DOHH2 (cell line): ENCODE data around the gene B4GALT1.

ENCODE experiments used
- CTCF ChIP-seq: fragments of 200-600 bp; sonication (generic); IDR thresholded peaks from one replicate; pipeline ENCODE4 v1.5.1; 2014; ENCODE audit warnings: antibody characterized with exemption, mild to moderate bottlenecking, low read depth, low read length; ENCODE audit not compliant: poor library complexity, severe bottlenecking
- EZH2phosphoT487 ChIP-seq: fragments of 200-600 bp; sonication (generic); IDR thresholded peaks from 2 replicates; pipeline ENCODE4 v1.6.1; 2017; ENCODE audit warnings: borderline replicate concordance, mild to moderate bottlenecking, antibody characterized with exemption, low read length, moderate library complexity, mixed read lengths

GRCh38 chr9:33124046-33124445 lies 43.1 kb downstream of the B4GALT1 start:
- TF ChIP-seq EZH2phosphoT487 (no peak), CTCF (no peak)
